Femur (tissue), 1 donor: ENCODE data around the gene NLGN1.

Source experiments
- DNase-seq: peaks from one replicate; pipeline ENCODE4 v3.0.0-alpha.2; 2017

NLGN1 gene

DNA sequence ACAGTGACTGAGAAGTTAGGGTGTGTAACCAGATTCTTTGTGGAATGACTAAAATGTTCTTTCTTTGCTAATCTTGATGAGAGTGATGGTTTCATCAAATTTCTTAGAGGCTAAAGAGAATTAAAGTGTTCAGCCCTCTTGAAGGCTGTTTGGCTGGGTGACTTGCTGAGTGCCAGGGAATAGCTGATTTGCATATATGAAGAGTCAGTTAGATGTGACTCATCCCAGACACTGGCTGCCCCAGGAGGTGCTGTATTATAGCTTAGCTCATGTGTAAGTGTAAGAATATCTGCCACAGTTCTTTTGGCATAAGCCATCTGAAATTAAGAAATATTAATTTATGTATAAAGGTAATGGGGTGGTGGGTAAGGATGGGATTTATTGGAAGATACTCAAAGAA, 535.1 kb downstream of the NLGN1 start:
- DNase-seq = no peak

DNA sequence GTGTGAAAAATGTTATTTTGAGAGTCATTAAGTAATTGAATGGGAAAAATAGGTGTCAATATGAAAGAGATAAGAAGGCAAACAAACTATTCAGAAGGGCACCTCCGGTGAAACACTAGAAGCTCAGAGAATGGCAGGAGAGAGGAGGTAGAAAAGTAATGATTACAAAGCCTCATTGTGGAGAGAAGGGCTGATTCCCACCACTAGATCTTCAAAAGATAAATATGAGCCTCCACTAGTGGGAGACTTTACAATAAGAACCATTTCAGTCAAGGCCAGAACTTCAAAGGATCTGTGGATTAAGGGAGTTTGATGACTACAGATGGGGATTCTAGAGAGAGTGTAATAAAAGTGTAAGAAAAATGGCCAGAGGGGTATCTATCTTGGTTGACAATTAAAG, 535.6 kb downstream of the NLGN1 start:
- DNase-seq = no peak

DNA sequence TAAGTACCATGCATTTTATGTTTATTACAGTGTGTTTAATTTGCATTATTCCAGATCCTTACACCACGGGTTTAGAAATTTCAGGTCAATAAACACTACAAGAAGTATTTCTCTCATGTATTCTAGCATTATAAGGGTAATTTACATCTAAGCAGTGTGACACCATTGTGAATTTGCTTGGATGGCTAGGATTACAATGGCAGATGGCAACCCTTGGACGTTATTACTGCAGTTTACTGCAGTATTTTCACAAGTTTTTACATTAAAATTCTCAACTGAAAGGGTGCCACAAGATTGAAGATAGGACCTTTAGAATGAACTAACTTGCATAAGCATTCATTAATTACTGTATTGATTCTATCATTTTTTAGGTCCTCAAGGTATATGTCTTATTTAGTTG, 538.8 kb downstream of the NLGN1 start:
- no peak for DNase-seq

DNA sequence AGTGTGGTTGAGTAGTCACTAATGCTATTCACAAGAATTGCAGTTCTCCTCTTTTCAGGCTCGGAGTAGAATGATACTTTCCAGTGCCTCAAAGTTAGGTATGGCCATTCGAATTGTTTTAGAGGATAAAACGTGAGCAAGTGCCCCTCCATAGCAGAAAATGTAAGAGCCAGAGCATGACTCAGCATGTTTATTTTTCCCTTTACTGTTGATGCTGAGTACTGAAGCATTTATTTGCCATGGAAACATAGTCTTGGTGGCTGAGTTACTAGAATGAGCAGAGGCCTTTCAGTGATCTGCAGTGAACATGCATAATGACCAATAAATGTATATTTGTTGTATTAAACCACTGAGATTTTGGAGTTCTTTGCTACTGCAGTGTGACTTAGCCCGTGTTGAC, 540.6 kb downstream of the NLGN1 start:
- no peak for DNase-seq

DNA sequence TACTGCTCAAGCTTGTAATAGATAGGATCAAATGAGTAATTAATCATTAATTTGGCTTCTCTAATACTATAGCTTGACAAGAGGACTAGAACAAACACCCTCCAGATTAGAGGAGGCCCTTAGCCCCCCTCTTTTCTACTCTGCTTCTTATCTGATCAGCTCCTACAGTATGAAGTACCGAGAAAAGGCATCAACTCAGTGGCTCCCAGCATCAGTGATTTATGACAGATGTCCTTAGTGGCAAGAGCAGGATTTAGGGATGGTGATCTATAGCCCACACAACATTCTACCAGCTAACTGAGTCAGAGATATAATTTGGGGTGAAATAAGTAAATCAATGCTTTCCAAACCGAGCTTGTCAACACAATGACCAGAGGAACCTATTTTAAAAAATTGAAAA, 541.1 kb downstream of the NLGN1 start:
- no peak for DNase-seq

DNA sequence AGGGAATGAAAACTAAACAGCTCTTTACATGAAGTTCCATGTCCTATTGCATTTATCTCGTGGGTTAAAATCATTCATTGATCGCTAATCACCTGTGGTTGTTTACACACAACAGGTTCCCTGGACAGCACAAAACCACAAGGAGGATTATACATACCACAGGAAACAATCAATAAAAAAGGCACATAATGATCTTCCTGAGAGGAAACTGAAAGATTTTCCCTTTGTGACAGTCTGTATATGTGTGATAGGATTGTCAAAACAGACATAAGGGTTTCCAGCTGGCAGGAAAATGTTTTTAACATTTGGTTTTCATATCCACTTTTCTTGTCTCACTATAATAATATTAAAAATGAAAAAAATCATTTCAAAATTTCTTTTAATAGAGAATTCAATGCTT, 541.8 kb downstream of the NLGN1 start:
- no peak for DNase-seq

DNA sequence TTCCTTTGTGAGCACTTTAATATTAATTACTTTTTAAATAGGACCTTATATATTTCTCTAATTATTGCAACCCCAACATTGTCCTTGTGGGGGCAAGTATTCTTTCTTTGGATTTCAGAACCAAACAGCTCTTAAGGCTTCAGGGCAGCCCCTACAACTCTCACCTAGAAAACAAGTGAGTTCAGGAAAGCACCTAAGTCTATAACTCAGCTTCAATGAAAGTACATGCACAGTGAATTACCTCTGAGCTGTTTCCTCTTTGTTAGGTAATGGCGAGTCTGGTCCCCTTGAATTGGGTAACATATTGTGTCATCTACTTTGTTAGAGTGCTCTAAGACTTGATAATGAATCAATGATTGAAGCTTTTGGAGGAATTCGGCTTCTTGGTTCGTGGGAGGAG, 545.7 kb downstream of the NLGN1 start:
- DNase-seq = no peak

DNA sequence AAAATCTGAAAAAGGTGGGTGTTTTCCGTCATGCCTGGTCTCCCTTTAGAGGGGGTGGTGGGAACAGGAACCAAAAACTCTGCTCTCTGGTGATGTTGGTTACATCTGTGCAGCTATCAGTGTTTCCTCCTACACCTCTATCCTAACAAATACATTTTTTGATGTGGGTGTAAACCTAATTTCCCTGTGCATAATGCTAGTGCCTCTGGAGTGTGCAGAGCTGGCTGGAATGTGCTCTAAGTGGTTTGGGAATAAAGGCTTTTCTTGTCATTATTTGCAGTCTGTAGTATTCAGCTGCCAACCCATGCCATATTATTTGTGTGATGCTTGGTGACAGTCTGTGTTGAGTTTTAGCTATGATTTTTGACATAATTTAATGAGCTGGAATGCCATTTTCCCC, 547.6 kb downstream of the NLGN1 start:
- no peak for DNase-seq

DNA sequence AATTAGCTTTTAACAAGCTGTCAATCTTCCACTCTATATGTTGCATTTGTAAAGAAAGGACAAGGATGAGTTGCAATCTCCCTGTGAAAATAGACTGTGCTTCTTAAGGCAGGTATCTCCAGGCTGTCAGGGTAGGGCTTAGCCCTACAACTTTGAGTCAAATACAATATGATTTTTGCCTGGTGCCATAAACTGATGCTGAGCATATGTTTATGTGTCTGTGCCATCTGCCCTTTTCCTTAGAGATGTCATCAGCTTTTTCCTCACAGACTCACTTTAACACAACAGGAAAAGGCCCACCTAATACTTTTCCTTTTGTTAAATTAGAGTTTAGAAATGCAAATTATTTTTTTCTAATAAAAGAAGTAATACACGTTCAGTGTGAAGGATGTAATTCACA, 548.3 kb downstream of the NLGN1 start:
- DNase-seq = no peak

DNA sequence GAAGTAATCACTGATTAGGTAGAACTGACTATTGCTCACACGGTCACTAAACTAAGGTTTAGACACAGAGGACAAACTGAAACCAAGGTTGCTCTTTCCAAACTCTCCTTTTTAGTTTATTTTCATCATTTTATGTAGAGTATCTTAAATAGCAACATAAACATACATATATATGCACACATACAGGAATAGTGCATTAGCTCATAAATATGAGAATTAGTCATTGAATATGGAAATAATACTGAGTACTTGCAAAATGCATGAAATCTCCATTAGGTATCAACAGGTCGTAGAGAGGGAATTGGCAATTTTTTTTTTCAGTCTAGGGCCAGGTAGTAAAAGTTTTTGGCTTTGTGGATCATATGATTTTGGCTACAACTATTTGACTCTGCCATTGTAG, 557.1 kb downstream of the NLGN1 start:
- no peak for DNase-seq

DNA sequence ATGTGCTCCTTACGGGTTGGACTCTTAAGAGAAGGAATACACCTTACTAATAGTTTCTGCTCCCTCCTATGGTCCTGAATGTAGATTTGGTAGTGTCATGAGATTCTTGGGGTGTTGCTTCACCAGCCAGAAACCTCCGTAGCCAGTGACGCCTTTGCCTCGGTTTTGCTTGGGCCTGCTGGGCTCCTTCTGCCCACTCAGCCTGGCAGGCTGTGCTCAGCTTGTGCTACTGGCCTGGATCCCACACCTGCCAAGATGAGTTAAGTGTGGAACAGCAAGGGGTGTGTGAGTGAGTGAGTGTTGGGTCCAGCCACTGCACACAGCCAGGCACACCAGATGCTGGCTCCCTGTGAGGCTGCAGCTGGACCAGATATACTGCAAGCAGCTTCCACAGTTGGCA, 560.1 kb downstream of the NLGN1 start:
- no peak for DNase-seq

DNA sequence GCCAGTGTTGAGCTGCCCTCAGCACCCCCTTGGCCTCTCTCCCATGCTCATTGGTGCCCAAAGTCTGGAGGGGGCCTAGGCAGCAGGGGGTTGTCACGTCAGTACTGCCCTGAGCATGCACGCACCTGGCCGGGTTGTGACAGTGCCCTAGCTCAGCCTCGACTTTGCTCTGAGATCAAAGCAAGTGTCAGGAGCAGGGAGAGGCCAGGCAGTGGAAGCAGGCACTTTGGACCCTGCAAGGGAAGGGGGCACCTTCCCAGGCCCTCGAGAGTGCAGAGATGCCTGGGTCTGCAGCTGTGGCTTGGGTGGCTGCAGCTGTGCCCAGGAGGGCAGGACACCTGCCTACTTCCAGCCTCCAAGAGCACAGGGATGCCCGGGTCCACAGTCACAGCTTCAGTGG, 561.3 kb downstream of the NLGN1 start:
- no peak for DNase-seq

DNA sequence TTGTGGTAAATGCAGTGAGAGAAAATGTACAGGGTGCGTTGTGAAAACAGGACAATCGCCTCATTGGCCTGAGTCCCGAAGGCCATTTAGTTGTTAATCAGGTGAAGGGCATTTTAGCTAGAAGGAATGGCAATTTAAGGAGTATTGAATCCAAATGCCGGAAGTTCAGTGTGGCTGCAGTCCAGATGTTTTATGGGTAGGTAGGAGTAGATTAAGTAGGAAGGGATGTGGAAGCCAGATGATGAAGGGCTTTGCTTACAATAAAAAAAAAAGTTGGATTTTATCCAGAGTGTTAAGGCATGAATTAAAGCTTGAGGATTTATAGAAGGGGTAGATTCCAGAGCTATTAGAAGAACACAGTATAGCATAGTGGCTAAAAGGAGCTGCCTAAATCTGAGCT, 572.7 kb downstream of the NLGN1 start:
- DNase-seq = no peak

DNA sequence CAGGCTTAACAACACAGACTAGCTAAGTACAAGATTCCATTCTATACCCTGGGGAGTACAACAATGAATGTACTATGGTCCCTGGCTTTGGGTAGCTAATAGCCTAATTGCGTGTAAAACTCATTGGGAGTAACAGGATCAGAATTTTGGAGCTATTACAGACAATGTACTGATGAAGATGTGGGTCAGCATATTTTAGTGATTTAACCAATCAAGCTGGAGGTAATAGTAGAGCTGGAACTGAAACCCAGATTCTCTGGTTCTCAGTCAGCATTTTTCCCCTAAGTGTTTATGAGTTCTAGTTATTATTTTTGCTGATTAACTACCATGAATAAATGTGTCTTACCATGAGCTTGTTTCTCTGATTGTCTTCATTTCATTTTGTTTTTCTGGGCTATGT, 578.7 kb downstream of the NLGN1 start:
- DNase-seq = no peak

DNA sequence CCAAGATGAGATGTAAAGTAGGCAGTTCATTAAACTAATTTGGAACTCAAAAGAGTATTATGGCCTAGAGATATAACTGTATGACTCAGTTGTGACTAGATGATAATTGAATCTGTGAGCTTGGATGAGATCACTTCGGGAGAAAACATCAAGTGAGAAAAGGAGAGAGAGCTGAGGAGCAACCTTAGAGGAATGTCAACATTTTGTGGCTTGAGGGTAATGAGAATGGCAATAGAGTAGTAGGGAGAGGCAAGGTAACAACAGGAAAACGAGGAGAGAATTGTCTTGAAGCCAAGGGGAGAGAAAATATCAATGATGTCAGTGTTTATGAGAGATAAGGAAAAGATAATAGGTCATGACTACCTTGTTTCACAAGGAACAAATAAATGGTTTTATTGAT, 580.2 kb downstream of the NLGN1 start:
- no peak for DNase-seq

DNA sequence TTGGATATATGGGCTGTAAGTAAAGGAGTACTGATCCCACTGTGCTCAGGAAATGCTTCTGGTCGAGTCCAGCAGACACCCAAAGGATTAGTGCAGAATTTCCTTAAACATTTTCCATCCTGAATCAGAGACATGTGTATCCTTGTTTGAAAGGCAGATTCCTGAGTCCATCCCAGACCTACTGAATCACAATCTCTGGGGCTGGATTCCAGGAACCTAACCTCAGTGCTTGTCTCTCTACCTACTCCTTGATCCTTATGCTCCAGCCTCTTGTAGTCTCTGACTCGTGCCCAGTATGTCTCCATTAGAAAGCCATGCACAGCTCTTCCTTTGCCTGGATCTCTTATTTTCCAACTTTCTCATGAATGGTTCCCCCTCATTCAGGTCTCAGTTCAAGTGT, 585.8 kb downstream of the NLGN1 start:
- DNase-seq = no peak

DNA sequence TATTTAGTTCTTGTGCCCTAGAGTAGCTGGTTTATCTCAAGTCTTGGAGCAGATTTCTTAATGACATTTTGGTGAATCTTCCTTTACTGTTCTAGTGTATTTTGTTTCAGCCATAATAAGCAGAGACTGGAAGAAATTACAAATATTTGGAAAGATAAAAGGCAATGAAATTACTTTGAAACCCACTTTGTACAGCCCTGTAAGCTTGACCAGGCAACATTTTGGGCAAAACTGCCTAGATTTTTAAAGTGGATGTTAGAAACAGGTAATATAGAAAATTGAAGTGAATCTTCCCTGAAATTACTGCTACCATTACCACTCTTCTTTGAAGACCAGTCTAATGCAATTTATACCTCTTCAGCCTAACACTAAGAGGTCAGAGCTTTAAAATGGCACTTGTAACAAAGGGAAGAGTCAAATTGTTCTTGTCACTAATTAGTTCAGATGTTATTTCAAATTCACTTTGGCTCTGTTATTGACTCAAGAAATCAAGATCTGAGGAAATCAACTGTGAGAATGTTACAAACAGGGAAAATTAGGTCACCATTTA, 589.4 kb downstream of the NLGN1 start:
- no peak for DNase-seq

DNA sequence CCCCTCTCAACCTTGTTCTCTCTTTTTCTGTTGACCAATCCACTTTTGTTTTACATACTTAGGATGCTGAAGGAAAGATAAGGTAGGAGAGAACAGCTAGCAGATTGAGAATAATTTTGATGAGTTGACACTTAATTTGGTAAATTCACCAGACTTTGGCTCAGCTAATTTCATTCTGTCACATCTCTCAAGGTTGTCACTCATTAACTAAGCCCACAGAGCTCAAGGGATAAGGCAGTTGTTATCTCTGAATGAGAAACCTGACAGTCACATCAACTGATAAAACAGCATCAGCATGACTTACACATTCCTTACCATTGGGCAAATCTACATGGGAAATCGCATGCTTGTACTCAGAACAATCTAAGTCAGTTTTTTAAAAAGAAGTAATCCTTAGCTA, 591.4 kb downstream of the NLGN1 start:
- no peak for DNase-seq

DNA sequence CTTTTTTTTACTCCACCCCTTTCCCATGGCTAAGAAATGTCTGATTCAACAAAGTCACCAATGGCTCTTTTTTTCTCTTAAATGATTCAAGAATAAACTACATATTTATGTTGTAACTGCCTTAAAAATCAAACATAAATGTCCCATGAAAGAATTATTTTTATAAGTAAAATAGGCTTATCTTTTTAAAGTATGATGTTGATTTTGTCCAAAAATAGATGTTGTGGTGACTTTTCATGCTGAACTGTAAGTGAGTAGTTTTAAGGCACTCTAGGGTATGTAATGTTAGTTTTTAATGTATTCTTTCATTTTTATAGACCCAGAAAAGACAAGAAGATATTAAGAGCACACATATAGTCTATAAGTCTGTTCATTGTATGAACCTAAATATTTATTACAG, 594.9 kb downstream of the NLGN1 start:
- DNase-seq = no peak

DNA sequence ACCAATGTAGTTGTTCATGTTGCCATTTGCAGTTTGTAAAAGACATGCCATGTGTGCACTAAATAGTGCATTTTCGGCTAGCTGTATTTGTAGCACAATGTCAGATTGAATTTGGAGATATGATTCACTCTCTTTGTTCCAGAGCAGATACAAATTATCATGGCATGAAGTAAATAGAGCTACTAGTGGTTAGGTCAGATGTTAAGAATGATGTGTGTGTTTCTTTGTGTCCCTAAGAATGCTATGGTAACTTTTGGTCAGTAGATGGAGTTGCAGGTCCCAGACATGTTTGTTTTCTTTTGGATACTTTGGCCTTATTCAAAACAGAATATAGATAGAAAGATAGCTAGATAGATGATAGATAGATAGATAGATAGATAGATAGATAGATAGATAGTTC, 595.8 kb downstream of the NLGN1 start:
- no peak for DNase-seq

DNA sequence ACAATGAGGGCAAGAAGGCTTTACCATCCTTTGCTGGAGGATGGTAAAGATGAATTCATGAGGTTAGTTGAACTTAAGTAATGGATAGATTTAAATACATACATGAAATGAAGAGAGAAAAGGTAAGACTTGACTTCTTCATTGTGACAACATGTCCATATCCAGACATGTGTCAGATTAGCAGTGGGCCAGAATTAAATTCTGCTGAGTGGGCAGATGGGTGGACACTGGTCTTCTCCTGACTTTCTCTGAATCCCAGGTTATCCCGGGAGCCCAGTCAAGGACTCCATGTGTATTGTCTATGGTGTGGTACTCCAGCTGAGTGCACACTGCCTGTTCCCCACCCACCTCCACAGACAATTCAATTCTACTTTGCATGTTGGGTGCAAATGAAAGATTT, 603.1 kb downstream of the NLGN1 start:
- DNase-seq = no peak

DNA sequence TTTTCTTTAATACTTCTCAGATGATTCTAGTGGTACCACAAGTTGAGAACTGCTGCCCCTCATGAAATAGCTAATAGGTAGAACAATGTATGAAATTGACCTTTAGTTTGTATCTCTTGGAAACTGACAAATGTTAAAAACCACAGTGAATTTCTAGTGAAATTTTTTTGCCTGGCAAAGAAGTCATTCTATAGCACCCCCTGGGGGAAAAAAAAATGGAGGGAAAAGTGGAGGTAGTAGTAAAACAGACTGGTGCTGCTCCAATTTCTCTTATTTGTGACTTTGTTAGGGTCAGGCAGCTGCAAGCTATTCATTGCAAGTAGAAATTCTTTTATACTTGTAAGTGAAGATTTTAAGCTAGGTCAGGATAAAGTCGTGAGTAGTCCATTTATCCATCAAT, 605.0 kb downstream of the NLGN1 start:
- no peak for DNase-seq

DNA sequence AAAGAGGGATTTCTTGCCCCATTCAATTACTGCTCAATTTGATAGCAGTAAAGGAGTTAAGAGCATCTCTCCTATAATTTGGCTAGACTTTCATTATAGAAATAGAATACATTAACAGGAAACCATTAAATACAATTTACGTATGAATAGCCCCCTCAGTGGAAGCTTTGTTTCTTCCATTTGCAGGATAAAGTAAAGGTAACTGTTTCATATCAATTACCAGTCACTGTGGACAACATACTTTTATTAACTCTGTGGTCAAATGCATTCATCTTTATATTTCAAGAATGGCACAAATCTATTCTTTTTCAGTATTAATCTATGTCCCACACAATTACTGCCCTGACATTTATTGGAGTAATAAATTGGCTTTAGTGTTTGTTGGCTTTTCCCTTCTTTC, 613.4 kb downstream of the NLGN1 start:
- no peak for DNase-seq

DNA sequence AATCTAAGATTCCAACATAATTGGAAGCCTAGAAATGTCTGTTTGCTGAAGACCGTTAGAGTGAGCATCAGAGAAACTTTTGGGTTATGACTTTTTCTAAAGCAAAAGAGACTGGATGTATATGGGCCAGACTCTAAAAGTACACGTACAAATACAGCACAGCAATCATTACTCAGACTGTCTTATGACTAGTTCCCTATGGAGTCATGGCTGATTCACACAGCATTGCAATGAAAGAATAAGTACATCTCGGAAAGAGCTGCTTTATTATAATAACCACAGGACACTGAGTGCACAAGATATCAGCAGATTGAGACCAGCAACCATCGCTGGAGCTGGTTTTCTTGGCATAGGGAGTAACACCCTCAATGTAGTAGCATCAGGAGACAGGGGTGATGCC, 618.6 kb downstream of the NLGN1 start:
- no peak for DNase-seq

DNA sequence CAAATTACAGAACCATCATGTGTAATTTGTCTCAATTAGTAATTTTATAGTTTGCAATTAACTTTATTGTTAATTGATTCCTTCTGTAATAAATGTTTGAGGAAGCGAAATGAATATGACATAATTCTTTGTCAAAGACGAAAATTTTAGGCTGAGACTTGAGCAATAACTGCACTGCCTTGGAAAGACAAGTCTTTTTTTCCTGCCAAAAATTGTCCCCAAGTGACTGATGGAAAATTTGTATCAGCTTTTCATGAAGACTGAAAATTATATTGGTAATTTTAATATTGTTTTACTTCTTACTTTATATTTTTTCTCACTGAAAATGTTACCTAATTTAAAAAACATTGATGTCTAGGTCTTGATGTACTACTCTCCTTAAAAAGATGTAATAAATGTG, 622.6 kb downstream of the NLGN1 start:
- DNase-seq = no peak

DNA sequence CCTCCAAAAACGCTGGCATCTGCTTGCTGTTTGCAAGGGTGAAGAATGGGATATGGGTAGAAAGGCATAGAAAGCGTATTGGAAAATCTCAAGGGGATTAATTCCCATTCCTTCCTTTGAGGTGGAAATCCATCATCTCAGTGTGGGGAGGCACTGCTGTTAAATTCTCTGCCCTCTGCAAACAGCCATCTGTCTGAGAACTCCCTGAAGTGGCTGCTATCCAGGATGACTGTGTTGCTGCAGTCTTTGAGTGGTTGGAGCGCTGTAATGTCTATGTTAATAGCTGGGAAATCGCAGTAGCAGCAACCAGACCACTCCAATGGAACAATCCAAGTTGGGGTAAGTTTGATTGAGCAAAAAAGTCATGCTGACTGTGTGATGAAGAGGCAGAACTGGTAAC, 625.9 kb downstream of the NLGN1 start:
- DNase-seq = no peak
